HepG2 (cell line): ENCODE results near the gene KXD1. TPM values are rescaled to one million over a fixed set of nuclear protein-coding genes. Genes with fewer than 3 reads are reported as not detected.
A peak's percentile ranks its signal among the peaks of the same experiment; 100 is the strongest.

ENCODE experiments used
- MAFF ChIP-seq: IDR thresholded peaks from 2 replicates; pipeline ENCODE4 v1.6.1; 2011; ENCODE audit warnings: low read depth, low read length, improper control_type of control experiment
- MED13 ChIP-seq: sonication (generic); formaldehyde crosslinking; IDR thresholded peaks from 2 replicates; pipeline ENCODE4 v1.5.0; 2020; ENCODE audit warnings: missing genetic modification reagents
- ZNF121 ChIP-seq: sonication (generic); formaldehyde crosslinking; IDR thresholded peaks from 2 replicates; pipeline ENCODE4 v1.5.0; 2020; ENCODE audit warnings: mild to moderate bottlenecking, missing genetic modification reagents
- ZNF17 ChIP-seq: sonication (generic); formaldehyde crosslinking; IDR thresholded peaks from 2 replicates; pipeline ENCODE4 v1.5.0; 2020; ENCODE audit warnings: mild to moderate bottlenecking, missing genetic modification reagents
- ZNF703 ChIP-seq: sonication (generic); formaldehyde crosslinking; IDR thresholded peaks from 2 replicates; pipeline ENCODE4 v1.5.1; 2020; ENCODE audit warnings: missing genetic modification reagents, mild to moderate bottlenecking, moderate library complexity, borderline replicate concordance
- ZNF790 ChIP-seq: sonication (generic); formaldehyde crosslinking; IDR thresholded peaks from 2 replicates; pipeline ENCODE4 v1.8.0; 2022; ENCODE audit warnings: missing genetic modification reagents, mild to moderate bottlenecking, borderline replicate concordance
- polyA plus RNA-seq, 8 experiments: library from polyadenylated mRNA; depleted of rRNA in 3 of 8; stranded (reverse) in 7 of 8; unstranded in 1 of 8; fragments of >200 nt; fragmentation: Illumina TruSeq in 4 of 8; extraction: Trizol in 4 of 8; gene quantifications; 2 replicates each; pipeline versions ENCODE4 v1.2.1 to v1.2.3, GENCODE V29; 2011 to 2016; ENCODE audit warnings: low read depth in 4 of 8, missing spikeins in 1 of 8, mixed read lengths in 1 of 8; ENCODE audit not compliant: insufficient read depth in 1 of 8
- total RNA-seq, 5 experiments: library from RNA; depleted of rRNA; stranded (reverse); fragments of >200 nt; fragmentation: Illumina TruSeq; extraction: Trizol; gene quantifications; 2 replicates each; pipeline ENCODE4 v1.2.3, GENCODE V29; 2016; ENCODE audit warnings: low read depth in 1 of 5
- TF ChIP-seq, protein P1 (sequence below): sonication (generic); formaldehyde crosslinking; IDR thresholded peaks from 2 replicates; pipeline ENCODE4 v1.4.0; 2020; ENCODE audit warnings: missing genetic modification reagents, mild to moderate bottlenecking, borderline replicate concordance
- TF ChIP-seq, protein P2 (sequence below): sonication (generic); formaldehyde crosslinking; IDR thresholded peaks from 2 replicates; pipeline ENCODE4 v1.4.0; 2020; ENCODE audit warnings: missing genetic modification reagents, borderline replicate concordance
- TF ChIP-seq, protein P3 (sequence below): IDR thresholded peaks from 2 replicates; pipeline ENCODE4 v1.6.1; 2016; ENCODE audit warnings: missing compliant biosample characterization, missing genetic modification reagents, borderline replicate concordance

The KXD1 gene
- total and polyA plus RNA-seq, 2 of the 13 experiments (the other 11 are each of a cell fraction or from before 2014, with no cell fraction given), result 44.6 to 143 TPM

DNA sequence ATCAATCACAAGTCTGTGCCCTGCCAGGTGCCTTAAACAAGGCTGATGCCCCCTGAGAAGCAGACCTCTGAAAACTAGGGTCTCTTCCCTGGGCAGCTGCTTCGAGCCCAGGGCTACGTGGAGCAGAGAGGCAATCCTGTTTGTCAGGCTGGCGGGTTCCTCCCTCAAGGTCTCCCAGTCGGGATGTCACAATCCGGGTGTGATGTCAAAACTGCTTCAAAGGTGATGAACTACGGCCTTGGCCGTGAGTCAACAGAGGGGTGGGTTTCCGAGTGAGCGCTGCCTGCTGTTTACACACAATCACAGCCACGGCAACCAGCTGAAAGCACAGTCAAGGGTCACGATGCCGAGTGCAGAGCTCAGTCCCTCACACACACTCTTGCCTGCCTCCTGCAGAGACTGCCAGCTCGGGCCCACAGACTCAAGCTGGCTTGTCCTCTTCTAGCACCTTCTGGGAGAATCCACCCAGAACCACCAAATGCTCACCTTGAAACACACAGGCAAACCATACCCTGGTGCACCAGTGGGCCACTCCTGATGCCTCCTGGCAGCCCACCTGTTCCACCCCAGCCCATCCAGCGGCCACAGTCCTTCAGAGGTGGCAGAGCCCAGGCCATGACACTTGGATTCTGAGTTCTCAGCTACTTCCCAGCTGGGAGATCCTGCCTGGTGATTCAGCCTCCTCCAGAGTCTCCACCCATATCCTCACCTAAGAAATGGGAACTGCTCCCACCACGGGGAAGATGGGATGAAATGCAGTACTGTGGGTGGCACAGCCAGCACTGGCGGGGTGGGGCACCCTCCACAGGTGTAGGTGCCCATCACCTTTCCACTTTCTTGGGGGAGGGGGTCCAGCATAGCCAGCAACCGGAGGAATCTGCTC lies 42.6 kb upstream of the KXD1 start (continued):
- TF ChIP-seq, protein P1, sequence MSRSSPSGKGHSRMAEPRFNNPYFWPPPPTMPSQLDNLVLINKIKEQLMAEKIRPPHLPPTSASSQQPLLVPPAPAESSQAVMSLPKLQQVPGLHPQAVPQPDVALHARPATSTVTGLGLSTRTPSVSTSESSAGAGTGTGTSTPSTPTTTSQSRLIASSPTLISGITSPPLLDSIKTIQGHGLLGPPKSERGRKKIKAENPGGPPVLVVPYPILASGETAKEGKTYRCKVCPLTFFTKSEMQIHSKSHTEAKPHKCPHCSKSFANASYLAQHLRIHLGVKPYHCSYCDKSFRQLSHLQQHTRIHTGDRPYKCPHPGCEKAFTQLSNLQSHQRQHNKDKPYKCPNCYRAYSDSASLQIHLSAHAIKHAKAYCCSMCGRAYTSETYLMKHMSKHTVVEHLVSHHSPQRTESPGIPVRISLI (CRISPR knock-in tag), result peak; percentile 93
- TF ChIP-seq, protein P2, sequence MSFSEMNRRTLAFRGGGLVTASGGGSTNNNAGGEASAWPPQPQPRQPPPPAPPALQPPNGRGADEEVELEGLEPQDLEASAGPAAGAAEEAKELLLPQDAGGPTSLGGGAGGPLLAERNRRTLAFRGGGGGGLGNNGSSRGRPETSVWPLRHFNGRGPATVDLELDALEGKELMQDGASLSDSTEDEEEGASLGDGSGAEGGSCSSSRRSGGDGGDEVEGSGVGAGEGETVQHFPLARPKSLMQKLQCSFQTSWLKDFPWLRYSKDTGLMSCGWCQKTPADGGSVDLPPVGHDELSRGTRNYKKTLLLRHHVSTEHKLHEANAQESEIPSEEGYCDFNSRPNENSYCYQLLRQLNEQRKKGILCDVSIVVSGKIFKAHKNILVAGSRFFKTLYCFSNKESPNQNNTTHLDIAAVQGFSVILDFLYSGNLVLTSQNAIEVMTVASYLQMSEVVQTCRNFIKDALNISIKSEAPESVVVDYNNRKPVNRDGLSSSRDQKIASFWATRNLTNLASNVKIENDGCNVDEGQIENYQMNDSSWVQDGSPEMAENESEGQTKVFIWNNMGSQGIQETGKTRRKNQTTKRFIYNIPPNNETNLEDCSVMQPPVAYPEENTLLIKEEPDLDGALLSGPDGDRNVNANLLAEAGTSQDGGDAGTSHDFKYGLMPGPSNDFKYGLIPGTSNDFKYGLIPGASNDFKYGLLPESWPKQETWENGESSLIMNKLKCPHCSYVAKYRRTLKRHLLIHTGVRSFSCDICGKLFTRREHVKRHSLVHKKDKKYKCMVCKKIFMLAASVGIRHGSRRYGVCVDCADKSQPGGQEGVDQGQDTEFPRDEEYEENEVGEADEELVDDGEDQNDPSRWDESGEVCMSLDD, result peak; percentile 56; the same call in 1 of the 2 replicates
- peak; percentile 75 for TF ChIP-seq ZNF121
- TF ChIP-seq ZNF17, result no peak
- TF ChIP-seq, protein P3, sequence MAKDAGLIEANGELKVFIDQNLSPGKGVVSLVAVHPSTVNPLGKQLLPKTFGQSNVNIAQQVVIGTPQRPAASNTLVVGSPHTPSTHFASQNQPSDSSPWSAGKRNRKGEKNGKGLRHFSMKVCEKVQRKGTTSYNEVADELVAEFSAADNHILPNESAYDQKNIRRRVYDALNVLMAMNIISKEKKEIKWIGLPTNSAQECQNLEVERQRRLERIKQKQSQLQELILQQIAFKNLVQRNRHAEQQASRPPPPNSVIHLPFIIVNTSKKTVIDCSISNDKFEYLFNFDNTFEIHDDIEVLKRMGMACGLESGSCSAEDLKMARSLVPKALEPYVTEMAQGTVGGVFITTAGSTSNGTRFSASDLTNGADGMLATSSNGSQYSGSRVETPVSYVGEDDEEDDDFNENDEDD (CRISPR knock-in tag), result peak; percentile 87
- 0 out of 2 replicates have a peak, but pooled peaks have one; percentile 9 for TF ChIP-seq MAFF
- TF ChIP-seq ZNF703 (CRISPR knock-in tag), result peak; percentile 88
- TF ChIP-seq MED13 (CRISPR knock-in tag), result peak; percentile 71; the same call in 1 of the 2 replicates
- TF ChIP-seq ZNF790 (CRISPR knock-in tag), result no peak
